Activated T-helper 2 cell treated with anti-CD3 and anti-CD28 coated beads, Interferon-gamma antibody, Interleukin-2, Interleukin-4, amounts not matched to agents 10 μg/mL and 5 μg/mL and 100 μg/mL, durations not matched to agents 14 hours and 24 hours and 36 hours (primary cell): Measurements from ENCODE around the gene APOBR. TPM values are rescaled to one million over a fixed set of nuclear protein-coding genes. Genes with fewer than 3 reads are reported as not detected.
"Not testable (repeated sequence)": the region's sequence is repeated elsewhere in the genome, so short reads cannot be mapped to it uniquely, and the experiment has no call there.

ENCODE experiments used
- DNase-seq: peaks from one replicate; pipeline ENCODE4 v3.0.0; 2021; ENCODE audit warnings: low spot score
- H3K27ac Mint-ChIP-seq: one replicate; pipeline ENCODE4 v1.8.0; 2021; ENCODE audit warnings: mixed read lengths
- H3K27me3 Mint-ChIP-seq: one replicate; pipeline ENCODE4 v1.8.0; 2021; ENCODE audit warnings: low read depth, mixed read lengths
- H3K36me3 Mint-ChIP-seq: one replicate; pipeline ENCODE4 v1.8.0; 2021; ENCODE audit warnings: low read depth, mixed read lengths
- H3K4me1 Mint-ChIP-seq: one replicate; pipeline ENCODE4 v1.8.0; 2021; ENCODE audit warnings: low read depth, mixed read lengths
- H3K4me3 Mint-ChIP-seq: one replicate; pipeline ENCODE4 v1.8.0; 2021; ENCODE audit warnings: low read depth, mild to moderate bottlenecking, moderate library complexity, mixed read lengths
- H3K9me3 Mint-ChIP-seq: one replicate; pipeline ENCODE4 v1.8.0; 2021; ENCODE audit warnings: mixed read lengths
- intact Hi-C: fragments of 100-400 bp; cut with micrococcal nuclease; formaldehyde crosslinking; loops from one replicate; pipeline ENCODE4 v1.15.1; 2023
- total RNA-seq: library from RNA; stranded (reverse); gene quantifications from 2 replicates; pipeline ENCODE4 v1.2.3, GENCODE V29; 2022

APOBR gene
- total RNA-seq, 1 donor from 2014 or later = 7.7 TPM

DNA sequence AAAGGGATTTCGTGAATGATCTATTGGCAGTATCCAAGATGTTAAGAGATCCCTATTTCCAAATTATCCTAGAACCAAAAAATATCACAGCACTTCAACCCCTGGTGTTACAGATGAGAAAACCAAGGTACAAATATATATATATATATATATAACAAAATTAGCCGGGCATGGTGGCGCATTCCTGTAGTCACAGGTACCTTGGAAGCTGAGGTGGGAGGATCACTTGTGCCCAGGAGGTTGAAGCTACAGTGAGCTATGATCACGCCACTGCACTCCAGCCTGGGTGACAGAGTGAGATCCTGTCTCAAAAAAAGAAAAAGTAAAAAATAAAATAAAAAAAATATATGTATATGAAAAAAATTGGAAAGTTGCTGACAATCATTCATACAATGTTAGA, 1.9 kb upstream of the APOBR start:
- peak overlapping the region; percentile 99 for H3K27ac Mint-ChIP-seq
- H3K36me3 Mint-ChIP-seq = peaks cover 40% of the 10 kb centered on the region
- no peaks in the 10 kb centered on the region for H3K9me3 Mint-ChIP-seq
- no peak for DNase-seq
- intact Hi-C loops = loop anchor here (1.0 kb wide), 1 partner anchor 61 kb away; the partner anchor contains the start of gene SGF29
- H3K27me3 Mint-ChIP-seq = no peaks in the 10 kb centered on the region
- H3K4me3 Mint-ChIP-seq = peak overlapping the region; percentile 92
- H3K4me1 Mint-ChIP-seq = peaks cover 44% of the 10 kb centered on the region

DNA sequence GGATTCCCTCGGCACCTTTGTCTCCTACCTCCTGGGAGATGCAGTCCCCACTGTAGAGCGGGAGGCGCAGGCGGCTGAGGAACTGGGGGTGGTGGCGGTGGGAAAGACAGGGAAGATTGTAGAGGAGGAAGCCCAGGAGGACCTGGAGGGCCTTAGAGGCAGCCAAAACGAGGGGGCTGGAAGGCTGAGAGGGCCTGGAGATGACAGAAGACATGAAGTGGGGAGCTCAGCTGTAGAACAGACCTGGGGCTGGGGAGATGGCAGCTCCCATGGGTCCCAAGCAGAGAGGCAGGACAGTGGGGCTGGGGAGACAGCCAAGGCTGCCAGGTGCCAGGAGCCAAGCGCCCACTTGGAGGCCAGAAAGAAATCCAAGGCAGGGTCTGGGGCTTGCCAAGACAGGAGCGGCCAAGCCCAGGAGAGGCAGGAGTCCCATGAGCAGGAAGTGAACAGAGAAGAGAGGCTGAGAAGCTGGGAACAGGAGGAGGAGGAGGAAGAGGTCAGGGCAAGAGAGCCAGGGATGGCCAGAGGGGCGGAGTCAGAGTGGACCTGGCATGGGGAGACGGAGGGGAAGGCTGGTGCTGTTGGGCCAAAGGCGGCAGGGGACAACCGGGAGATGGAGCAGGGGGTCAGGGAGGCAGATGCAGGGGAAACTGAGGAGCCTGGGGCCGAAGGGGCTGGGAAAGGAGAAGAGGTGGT, 803 bp downstream of the APOBR start:
- no peaks in the 10 kb centered on the region for H3K9me3 Mint-ChIP-seq
- intact Hi-C loops = no loop called here
- DNase-seq = no peak

DNA sequence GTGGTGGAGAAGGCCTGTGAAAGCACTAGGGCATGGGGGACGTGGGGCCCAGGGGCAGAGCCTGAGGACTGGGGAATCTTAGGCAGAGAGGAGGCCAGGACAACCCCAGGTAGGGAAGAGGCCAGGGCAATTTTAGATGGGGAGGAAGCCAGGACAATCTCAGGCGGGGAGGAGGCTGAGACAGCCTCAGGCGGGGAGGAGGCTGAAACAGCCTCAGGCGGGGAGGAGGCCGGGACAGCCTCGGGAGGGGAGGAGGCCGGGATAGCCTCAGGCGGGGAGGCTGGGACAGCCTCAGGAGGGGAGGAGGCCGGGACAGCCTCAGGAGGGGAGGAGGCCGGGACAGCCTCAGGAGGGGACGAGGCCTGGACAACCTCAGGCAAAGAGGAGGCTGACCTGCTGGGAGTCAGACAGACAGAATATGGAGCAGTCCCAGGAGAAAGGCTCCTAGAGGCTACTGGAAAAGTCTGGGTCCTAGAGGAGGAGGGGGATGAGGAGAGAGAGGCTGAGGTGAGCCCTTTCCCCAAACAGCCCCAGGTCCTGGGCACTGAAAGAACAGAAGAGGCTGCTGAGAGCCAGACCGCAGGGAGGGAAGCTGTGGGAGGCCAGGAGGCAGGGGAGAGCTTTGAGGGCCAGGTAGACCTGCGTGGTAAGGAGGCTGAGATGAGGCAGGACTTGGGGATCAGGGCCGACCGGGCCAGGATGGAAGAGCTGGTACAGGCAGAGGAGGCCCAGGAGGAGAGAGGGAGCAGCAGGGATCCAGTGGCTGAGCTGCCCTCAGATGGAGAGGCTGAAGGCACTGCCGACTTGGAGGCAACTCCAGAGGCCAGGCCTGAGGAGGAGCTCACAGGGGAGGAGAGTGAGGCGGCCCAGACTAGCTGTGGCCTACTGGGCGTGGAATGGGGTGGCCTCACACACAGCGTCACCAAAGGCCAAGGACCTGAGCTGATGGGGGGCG, 1.6 kb downstream of the APOBR start:
- Mint-ChIP-seq H3K36me3 (peaks cover 25% of the 10 kb centered on the region), H3K4me1 (peaks cover 37% of the 10 kb centered on the region), H3K27me3 (no peaks in the 10 kb centered on the region), H3K4me3 (peak overlapping the region; percentile 76), H3K27ac (peak overlapping the region; percentile 99), H3K9me3 (no peaks in the 10 kb centered on the region)
- intact Hi-C loops = no loop called here
- DNase-seq = no peak

More for the DNA sequence above, 803 bp downstream of the APOBR start:
- Mint-ChIP-seq H3K27me3 (no peaks in the 10 kb centered on the region), H3K36me3 (peaks cover 27% of the 10 kb centered on the region), H3K27ac (peak overlapping the region; percentile 99), H3K4me3 (peak overlapping the region; percentile 76), H3K4me1 (peaks cover 37% of the 10 kb centered on the region)

DNA sequence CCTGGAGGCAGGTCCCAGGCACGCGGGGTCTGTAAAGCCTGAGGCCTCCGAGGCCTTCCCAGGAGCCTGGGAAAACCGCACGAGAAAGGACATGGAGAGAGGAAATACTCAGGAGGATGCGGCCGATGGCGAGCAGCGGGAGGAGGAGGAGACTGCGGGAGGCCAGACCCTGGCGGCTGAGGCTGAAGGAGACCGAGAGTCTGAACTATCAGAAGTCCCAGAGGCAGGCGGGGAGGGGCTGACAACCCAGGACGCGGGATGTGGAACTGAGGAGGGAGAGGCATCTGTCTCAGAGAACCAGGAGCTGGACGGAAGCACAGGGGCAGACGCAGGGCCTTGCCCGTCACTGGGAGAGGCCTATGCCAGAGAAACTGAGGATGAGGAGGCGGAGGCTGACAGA, 2.4 kb downstream of the APOBR start:
- Mint-ChIP-seq H3K4me1 (peaks cover 37% of the 10 kb centered on the region), H3K27me3 (no peaks in the 10 kb centered on the region), H3K36me3 (peaks cover 19% of the 10 kb centered on the region), H3K27ac (no peak overlapping the region), H3K4me3 (no peak overlapping the region), H3K9me3 (no peaks in the 10 kb centered on the region)
- intact Hi-C loops = no loop called here
- no peak for DNase-seq

DNA sequence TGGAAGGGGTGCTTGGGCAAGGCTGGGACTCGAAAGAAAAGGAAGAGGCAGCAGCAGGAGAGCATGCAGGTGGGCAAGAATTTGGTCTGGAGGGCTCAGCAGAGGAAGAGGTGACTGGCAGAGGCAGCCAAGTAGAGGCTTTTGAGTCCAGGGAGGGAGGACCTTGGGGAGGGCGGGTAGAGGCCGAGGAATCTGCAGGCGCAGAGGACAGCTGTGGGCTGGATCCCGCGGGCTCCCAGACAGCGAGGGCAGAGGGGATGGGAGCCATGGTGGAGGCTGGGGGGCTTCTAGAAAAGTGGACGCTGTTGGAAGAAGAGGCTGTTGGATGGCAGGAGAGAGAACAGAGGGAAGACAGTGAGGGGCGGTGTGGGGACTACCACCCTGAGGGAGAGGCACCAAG, 2.9 kb downstream of the APOBR start:
- Mint-ChIP-seq H3K27ac (no peak overlapping the region), H3K27me3 (no peaks in the 10 kb centered on the region), H3K36me3 (peaks cover 17% of the 10 kb centered on the region), H3K4me3 (no peak overlapping the region), H3K9me3 (no peaks in the 10 kb centered on the region), H3K4me1 (peaks cover 37% of the 10 kb centered on the region)
- no peak for DNase-seq
- intact Hi-C loops = no loop called here

DNA sequence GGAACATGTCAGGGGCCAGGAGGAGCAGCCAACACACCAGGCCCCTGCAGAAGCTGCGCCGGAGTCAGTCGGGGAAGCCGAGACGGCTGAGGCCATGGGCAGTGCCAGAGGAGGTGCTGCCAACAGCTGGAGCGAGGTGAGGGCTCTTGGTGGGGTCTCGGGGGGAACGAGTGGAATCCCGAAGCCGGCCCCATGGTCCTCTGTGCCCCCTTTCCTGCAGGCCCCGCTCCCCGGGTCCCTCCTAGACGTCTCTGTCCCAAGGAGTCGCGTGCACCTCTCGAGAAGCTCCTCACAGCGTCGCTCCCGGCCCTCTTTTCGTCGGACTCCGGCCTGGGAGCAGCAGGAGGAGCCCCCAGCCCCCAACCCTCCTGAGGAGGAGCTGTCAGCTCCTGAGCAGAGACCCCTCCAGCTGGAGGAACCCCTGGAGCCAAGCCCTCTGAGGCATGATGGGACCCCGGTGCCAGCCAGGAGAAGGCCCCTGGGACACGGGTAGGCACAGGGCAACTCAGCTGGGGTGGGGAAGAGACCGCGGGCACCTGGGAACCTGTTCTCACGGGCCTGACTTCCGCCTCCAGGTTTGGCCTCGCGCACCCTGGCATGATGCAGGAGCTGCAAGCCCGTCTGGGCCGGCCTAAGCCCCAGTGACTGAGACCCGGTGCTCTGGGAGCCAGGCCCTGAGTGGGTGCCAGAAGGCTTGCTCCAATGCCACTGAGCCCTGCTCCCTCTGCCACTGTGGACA, 3.6 kb downstream of the APOBR start:
- no peak overlapping the region for H3K27ac Mint-ChIP-seq
- H3K27me3 Mint-ChIP-seq = no peaks in the 10 kb centered on the region
- no peak overlapping the region for H3K4me3 Mint-ChIP-seq
- H3K36me3 Mint-ChIP-seq = peaks cover 17% of the 10 kb centered on the region
- no peak for DNase-seq
- peaks cover 37% of the 10 kb centered on the region for H3K4me1 Mint-ChIP-seq
- intact Hi-C loops = no loop called here
- H3K9me3 Mint-ChIP-seq = no peaks in the 10 kb centered on the region

DNA sequence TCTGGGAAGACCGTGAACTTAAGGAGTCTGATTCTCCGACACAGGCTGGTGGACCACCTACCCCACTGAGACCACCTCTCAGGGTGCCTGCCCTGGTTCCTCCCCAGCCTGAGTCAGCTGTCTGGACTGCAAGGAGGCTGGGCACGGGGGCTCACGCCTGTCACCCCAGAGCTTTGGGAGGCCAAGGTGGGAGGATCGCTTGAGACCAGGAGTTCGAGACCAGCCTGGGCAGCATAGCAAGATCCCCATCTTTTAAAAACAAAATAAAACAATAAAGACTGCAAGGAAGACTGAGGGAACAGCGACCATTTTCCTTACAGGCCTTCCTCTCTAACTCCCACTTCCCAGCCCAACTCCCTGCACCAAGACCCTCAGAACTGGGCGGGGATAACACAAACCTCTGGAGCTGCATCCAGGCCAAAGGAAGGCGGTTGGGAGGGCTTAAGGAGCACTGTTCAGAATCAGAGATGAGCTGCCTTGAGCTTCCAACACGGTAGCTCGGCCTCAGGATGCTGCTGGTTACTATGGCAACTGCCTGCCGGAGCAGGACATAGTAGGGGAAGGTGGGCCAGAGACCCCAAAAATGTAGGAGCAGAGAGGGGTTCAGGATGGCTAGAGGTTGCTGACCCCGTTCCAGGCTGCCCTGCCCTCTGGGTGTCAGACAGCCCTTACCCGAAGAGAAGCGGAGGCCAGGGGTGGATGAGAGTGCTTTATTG, 4.4 kb downstream of the APOBR start:
- Mint-ChIP-seq H3K4me3 (no peak overlapping the region), H3K4me1 (peaks cover 33% of the 10 kb centered on the region), H3K27me3 (no peaks in the 10 kb centered on the region), H3K27ac (no peak overlapping the region), H3K36me3 (peaks cover 17% of the 10 kb centered on the region), H3K9me3 (no peaks in the 10 kb centered on the region)
- no peak for DNase-seq
- intact Hi-C loops = no loop called here

DNA sequence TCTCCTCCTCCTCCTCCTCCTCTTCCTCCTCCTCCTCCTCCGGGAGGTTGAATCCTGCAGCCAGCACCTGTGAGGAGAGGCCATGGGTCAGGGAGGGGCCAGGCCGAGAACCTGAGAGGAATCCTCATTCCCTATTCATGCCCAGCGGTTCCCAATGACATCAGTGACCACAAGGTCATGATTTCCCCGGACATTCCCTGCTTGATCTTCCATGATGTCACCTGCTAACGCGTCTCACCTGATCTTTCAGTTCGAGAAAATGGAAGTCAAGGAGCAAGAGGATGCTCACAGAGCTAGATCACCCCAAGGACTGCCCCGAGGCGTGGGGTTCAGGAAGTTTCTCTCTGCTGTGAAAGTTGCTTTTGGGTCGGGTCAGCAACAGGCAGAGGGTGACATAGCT, 5.4 kb downstream of the APOBR start:
- Mint-ChIP-seq H3K4me1 (peaks cover 23% of the 10 kb centered on the region), H3K27ac (peak overlapping the region; percentile 10), H3K27me3 (no peaks in the 10 kb centered on the region), H3K9me3 (no peaks in the 10 kb centered on the region), H3K36me3 (peaks cover 17% of the 10 kb centered on the region), H3K4me3 (no peak overlapping the region)
- intact Hi-C loops = no loop called here
- no peak for DNase-seq

DNA sequence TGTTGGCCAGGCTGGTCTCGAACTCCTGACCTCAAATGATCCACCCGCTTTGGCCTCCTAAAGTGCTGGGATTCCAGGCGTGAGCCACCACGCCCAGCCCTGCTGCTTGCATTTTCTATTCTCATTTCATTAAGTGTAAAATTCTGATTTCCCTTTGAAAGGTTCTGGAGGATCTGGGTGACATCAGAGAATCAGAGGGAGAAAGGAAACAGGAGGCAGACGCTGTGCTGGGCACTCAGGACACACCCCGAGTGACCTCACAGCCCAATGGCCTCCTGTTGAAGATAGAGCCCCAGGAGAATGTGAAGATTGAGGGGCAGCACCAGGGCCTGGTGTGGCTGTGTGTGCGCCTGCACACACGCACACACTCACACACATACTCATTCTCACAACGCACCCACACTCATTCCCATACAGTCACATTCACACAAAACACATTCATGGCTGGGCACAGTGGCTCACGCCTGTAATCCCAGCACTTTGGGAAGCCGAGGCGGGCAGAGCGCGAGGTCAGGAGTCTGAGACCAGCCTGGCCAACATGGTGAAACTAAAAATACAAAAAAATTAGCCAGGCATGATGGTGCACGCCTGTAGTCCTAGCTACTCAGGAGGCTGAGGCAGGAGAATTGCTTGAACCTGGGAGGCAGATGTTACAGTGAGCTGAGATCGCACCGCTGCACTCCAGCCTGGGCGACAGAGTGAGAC, 6.2 kb downstream of the APOBR start:
- intact Hi-C loops, H3K9me3 Mint-ChIP-seq, H3K4me3 Mint-ChIP-seq, H3K27me3 Mint-ChIP-seq, DNase-seq, H3K27ac Mint-ChIP-seq: not testable (repeated sequence)
- peaks cover 17% of the 10 kb centered on the region for H3K36me3 Mint-ChIP-seq
- H3K4me1 Mint-ChIP-seq = peaks cover 15% of the 10 kb centered on the region

DNA sequence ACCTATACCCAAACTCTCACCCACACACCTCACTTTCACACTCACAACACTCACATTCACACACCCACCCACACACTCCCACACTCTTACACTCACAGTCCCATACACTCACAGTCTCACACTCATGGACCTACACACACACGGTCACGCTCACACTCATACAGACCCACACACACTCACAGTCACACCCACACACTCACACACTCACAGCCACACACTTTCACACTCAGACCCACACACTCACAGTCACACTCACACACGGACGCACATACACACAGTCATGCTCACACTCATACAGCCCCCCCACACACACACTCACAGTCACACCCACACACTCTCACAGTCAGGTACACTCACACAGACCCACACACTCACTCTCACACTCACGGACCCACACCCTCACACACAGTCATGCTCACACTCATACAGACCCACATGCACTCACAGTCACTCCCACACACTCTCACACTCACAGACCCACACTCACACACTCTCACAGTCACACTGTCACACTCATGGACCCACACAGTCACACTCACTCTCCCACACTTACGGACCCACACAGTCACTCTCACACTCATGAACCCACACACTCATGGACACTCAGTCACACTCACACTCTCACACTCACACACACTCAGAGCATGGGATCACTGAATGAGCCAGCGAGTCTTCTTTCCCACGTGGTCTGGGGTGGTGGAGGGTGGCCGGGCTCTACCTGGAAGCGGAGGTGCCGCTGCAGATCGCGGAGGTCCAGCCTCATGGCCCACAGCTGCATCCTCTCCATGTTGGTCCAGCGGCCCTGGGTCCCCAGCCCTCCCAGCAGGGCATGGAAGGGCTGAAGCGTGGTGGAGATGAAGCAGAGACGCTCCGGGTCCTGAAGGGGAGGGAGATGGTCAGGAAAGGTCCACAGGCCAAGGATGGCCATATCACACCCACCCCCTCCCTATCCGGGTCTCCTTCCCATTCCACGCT, 7.1 kb downstream of the APOBR start:
- H3K27ac Mint-ChIP-seq = no peak overlapping the region
- intact Hi-C loops = no loop called here
- no peak for DNase-seq
- H3K4me3 Mint-ChIP-seq = no peak overlapping the region
- peaks cover 13% of the 10 kb centered on the region for H3K36me3 Mint-ChIP-seq
- H3K4me1 Mint-ChIP-seq = peaks cover 8% of the 10 kb centered on the region
- H3K27me3 Mint-ChIP-seq = no peaks in the 10 kb centered on the region
- no peaks in the 10 kb centered on the region for H3K9me3 Mint-ChIP-seq

DNA sequence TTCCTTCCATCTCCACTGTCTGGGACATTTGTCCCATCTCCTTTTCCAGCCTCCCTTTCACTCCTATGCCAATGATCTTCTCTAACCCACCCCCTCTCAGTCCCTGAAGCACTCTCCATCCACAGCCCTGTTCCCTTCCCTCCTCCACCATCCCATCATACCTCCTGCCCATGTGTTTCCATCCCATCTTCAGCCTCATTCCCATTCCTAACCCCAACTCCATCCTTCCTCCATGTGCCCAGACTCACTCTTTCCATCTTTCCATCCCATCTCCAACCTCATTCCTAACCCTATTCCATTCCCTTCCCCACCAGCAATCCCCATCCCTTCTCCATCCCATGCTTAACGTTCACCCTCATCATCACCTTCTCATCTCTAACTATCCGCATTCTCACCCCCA, 7.8 kb downstream of the APOBR start:
- Mint-ChIP-seq H3K36me3 (peaks cover 7% of the 10 kb centered on the region), H3K9me3 (no peaks in the 10 kb centered on the region), H3K4me1 (peaks cover under 1% of the 10 kb centered on the region), H3K27ac (no peak overlapping the region), H3K27me3 (no peaks in the 10 kb centered on the region), H3K4me3 (no peak overlapping the region)
- no peak for DNase-seq
- intact Hi-C loops = no loop called here
